GM21526 (cell line): ENCODE data around the gene MX1.

Experiments
- ATAC-seq: cut with Tn5 transposase; IDR thresholded peaks from one replicate; pipeline ENCODE4 v1.9.1; 2021; ENCODE audit warnings: moderate library complexity; ENCODE audit not compliant: unreplicated experiment, low FRiP score

Gene MX1

GRCh38 chr21:41431788-41432548 lies 5.9 kb downstream of the MX1 start:
- ATAC-seq: peak; percentile 51

- ATAC-seq: no peak
Observed at GRCh38 chr21:41432562-41433460, 6.8 kb downstream of the MX1 start.

DNA sequence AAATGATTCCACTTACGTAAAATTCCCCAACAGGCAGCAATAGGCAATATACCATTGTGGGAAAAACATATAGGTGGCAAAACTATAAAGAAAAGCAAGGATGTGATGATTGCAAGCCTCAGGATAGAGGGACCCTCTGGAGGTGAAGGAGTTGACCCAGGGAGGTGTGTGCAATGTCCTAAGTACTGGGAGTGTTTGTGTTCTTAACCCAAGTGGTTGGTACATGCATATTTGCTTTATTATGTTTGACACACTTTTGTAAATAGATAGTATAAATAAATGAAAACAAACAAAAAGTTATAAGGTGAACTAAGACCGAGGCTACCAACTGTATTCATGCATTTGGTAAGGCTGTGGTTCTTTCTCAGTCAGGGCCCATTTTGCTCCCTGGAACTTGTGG lies 7.5 kb downstream of the MX1 start:
- no peak for ATAC-seq

DNA sequence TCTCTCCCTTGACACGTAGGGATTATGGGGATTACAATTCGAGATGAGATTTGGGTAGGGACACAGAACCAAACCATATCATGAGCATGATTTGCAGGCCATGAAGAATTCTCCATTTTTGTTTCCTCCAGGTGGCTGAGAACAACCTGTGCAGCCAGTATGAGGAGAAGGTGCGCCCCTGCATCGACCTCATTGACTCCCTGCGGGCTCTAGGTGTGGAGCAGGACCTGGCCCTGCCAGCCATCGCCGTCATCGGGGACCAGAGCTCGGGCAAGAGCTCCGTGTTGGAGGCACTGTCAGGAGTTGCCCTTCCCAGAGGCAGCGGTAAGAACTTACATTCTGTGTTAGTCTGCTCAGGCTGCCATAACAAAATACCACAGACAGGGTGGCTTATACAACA lies 9.7 kb downstream of the MX1 start:
- ATAC-seq: no peak

- ATAC-seq: no peak
Observed at GRCh38 chr21:41437729-41438128, 11.7 kb downstream of the MX1 start.

DNA sequence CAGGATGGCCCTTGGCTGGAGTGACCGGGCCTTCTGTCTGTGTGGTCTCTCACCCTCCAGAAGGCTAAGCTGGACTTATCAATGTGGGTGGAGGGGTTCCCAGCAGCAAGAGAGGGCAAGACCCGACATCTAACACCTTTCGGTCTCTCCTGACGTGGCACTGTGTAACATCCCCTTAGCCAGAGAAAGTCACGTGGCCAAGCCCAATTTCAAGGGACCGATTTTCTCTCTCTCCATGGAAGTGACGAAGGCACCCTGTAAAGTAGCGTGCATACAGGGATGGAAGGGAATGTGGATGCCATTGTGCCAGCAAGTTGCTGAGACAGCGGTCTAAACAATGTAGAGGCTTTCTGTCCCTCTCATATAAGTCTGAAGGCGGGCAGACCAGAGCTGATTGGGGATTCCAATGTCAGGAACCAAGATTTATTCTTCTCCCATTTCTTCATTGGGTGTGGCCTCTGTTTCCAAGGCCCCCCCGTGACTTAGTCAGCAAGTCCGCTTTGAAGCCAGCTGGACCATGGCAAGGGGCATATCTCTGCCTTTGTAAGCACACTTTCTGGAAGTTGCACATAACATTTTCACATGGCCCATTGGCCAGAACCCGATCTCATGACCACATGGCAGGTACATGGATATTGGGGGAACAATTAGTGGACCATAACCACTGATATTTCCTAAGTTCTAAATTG lies 12.5 kb downstream of the MX1 start:
- ATAC-seq: no peak

- no peak for ATAC-seq
Observed at GRCh38 chr21:41439248-41439647, 13.2 kb downstream of the MX1 start.

GRCh38 chr21:41441546-41441945 lies 15.5 kb downstream of the MX1 start:
- ATAC-seq: no peak

- ATAC-seq: no peak
Observed at GRCh38 chr21:41442481-41443186, 16.6 kb downstream of the MX1 start.

GRCh38 chr21:41443562-41443961 lies 17.5 kb downstream of the MX1 start:
- no peak for ATAC-seq

DNA sequence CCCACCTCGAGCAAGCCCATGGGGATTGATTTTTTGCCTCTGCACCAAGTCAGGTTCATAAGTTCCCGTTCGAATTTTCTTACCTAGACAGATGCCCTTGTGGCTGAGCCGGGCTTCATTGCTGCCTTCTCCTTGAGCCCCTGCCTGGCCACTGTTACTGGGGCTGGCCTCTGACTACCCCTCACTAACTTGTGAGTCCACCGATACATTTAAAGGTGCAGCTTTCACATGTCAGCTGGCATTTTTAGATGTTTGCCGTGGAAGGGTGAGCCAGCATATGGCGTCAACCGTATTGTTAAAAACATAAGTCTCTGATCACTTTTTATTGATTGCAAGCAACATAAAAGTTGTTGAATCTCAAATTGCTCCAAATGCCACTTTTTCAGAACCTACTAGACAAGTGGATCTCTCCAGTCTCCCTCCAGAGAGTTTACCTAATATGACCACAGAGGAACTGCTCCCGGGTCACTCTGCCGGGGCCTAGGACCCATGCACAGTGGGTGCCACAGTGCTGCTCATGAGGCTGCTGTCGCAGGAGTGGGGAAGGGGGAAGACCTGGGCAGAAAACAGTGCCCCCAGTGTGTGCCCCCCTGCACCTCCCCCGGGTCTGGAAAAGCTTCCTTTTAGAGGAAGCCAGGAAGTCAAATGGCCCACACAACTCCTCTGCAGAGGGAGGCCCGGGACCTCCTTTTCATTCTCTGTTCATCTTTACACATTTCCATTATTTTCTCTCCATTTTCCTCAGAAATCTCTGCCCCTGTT lies 18.8 kb downstream of the MX1 start:
- ATAC-seq: no peak

- no peak for ATAC-seq
Observed at GRCh38 chr21:41445465-41445862, 19.4 kb downstream of the MX1 start.

GRCh38 chr21:41446586-41446985 lies 20.5 kb downstream of the MX1 start:
- ATAC-seq: no peak

DNA sequence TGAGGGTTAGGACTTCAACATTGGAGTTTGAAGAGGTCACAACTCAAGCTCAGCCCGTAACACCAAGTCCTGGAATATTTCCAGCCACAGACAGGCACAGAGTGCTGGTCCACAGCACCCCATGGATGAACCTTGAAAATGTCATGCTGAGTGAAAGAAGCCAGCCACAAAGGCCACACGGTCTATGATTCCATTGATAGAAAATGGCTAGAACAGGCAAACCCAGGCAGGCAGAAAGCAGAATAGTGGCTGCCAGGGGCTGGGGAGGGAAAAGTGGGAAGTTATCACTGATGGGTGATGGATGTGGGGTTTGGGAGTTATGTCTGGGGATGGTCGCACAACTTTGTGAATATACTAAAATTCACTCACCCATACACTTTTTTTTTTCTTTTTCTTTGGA lies 21.3 kb downstream of the MX1 start:
- no peak for ATAC-seq

DNA sequence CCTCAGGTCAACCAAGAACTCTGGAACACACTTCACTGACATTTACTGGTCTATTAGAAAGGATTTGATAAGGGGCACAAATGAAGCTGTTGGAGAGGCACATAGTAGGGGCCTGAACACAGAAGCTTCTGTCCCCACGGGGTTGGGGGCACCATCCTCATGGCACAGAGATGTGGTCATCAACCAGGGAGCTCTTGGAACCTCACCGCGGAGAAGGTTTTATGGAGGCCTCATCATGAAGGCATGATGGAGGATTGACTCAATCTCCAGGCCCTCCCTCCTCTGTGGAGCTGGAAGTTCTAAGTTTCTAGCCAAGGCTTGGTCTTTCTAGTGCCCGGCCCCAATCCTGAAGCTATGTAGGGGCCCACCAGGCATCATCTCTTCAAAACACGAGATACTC lies 23.6 kb downstream of the MX1 start:
- ATAC-seq: no peak

DNA sequence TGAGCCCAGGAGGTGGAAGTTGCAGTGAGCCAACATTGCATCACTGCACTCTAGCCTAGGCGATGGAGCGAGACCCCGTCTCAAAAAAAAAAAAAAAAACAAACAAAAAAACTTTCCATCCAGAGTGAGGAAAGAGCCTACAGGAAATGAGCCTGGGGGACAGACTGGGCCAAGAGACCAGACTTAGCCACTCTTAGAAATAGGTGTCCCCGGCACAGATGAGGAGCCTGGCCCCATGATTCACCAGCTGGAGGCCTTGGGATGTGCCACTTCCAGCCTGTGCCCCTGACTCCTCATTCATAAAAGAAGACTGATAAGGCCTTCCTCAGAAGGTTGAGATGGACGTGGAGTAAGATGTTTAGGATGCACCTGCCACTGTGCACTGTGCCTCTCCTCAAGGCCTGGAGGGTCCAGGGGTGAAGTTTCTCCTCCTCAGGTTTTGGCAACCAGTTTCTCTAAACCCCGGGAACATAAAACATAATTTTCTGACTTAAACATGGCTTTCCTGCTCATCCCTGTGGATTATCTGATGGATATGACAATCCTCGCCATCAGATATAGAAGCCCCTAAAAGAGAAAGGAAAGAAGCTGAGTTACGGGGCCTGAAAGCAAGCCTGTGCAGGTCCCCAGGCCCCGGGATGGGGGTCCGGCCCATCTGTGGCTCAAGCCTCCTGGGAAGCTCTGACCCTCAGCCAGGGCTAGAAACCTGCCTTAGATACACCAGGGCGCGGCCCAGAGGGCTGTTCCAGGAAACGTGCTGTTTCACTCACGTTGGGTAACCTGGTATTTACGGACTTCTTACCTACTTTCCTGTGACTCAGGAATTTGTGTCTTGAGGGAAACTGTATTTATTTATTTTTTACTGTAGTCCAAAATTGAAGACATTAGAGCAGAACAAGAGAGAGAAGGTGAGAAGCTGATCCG lies 26.0 kb downstream of the MX1 start:
- no peak for ATAC-seq

DNA sequence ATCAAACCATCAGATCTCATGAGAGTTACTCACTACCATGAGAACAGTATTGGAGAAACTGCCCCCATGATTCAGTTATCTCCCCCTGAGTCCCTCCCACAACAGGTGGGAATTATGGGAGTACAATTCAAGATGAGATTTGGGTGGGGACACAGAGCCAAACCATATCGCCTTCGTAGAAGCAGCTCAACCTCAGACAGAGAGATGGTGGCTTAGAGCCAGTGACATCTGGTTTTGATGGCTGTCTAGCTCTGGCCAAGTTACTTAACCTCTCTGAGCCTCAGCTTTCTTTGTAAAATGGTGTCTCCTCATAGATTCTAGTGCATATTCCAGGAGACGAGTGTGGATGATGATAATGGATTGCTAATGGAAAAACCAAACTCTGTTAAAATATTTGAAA lies 27.2 kb downstream of the MX1 start:
- ATAC-seq: no peak

DNA sequence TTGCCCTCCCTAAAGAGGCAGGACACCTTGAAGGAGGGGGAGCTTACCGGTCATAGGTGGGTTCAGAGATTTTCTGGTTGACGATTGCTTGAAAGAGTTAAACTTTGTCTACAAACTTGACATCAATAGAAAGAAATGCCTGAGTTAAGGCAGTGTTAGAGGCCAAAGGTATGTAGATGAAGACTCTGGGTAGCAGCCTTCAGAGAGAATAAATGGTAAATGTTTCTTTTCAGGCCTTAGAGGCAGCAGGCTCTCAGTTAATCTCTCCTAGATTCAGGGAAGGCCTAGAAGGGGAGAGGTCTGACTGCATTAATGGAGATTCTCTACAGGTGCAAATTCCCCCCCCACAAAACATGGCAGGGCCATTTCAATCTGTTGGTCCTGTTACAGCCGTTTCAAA lies 27.7 kb downstream of the MX1 start:
- ATAC-seq: no peak

- ATAC-seq: no peak
Observed at GRCh38 chr21:41458121-41458520, 32.1 kb downstream of the MX1 start.
